Measurements from ENCODE around the gene ZNF680.

Gene ZNF680

GRCh38 chr7:64562626-64563278, at the start of gene ZNF680:
Gene ZNF680, minus strand, starts transcription at chr7:64563071. Its CDS starts 117 bp downstream, at chr7:64562954.
- peak within 1 kb of the TSS; percentile 90 for H3K4me3 ChIP-seq (ENCODE audit: low read depth, low read length)
- no peak for TF ChIP-seq CTCF (IDR thresholded peaks at IDR 0.05; ENCODE audit: control insufficient read depth, extremely low read depth, insufficient read depth)

GRCh38 chr7:64612452-64612851, 49.6 kb upstream of the ZNF680 start:
- H3K4me3 ChIP-seq (ENCODE audit: low read depth, low read length): no peak overlapping the region
- DNase-seq (ENCODE audit: low read depth): no peak
- TF ChIP-seq CTCF (IDR thresholded peaks at IDR 0.05; ENCODE audit: control insufficient read depth, extremely low read depth, insufficient read depth): no peak

More at GRCh38 chr7:64562626-64563278, at the start of gene ZNF680:
- DNase-seq (ENCODE audit: low read depth): peak; percentile 93

GRCh38 chr7:64611717-64612116, 48.8 kb upstream of the ZNF680 start:
- no peak for TF ChIP-seq CTCF (IDR thresholded peaks at IDR 0.05; ENCODE audit: control insufficient read depth, extremely low read depth, insufficient read depth)
- DNase-seq (ENCODE audit: low read depth): no peak
- no peak overlapping the region for H3K4me3 ChIP-seq (ENCODE audit: low read depth, low read length)

GRCh38 chr7:64610997-64611396, 48.1 kb upstream of the ZNF680 start:
- no peak for DNase-seq (ENCODE audit: low read depth)
- no peak overlapping the region for H3K4me3 ChIP-seq (ENCODE audit: low read depth, low read length)
- TF ChIP-seq CTCF (IDR thresholded peaks at IDR 0.05; ENCODE audit: control insufficient read depth, extremely low read depth, insufficient read depth): no peak

- TF ChIP-seq CTCF (IDR thresholded peaks at IDR 0.05; ENCODE audit: control insufficient read depth, extremely low read depth, insufficient read depth): no peak
- H3K4me3 ChIP-seq (ENCODE audit: low read depth, low read length): no peak overlapping the region
- no peak for DNase-seq (ENCODE audit: low read depth)
These were observed 45.4 kb upstream of the ZNF680 start for GRCh38 chr7:64608116-64608910.

GRCh38 chr7:64606385-64606784, 43.5 kb upstream of the ZNF680 start:
- DNase-seq (ENCODE audit: low read depth): no peak
- no peak overlapping the region for H3K4me3 ChIP-seq (ENCODE audit: low read depth, low read length)
- TF ChIP-seq CTCF (IDR thresholded peaks at IDR 0.05; ENCODE audit: control insufficient read depth, extremely low read depth, insufficient read depth): no peak
